Smooth muscle cell of trachea (primary cell): ENCODE results near the gene CYB5D1. TPM values are rescaled to one million over a fixed set of nuclear protein-coding genes. Genes with fewer than 3 reads are reported as not detected.

ENCODE experiments used
- total RNA-seq: library from RNA; depleted of rRNA; stranded (reverse); fragments of >200 nt; gene quantifications from 2 replicates; pipeline ENCODE4 v1.2.1, GENCODE V29; 2014

The CYB5D1 gene, protein sequence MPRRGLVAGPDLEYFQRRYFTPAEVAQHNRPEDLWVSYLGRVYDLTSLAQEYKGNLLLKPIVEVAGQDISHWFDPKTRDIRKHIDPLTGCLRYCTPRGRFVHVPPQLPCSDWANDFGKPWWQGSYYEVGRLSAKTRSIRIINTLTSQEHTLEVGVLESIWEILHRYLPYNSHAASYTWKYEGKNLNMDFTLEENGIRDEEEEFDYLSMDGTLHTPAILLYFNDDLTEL
- total RNA-seq: 9.6 and 10.6 TPM in 2 replicates

DNA sequence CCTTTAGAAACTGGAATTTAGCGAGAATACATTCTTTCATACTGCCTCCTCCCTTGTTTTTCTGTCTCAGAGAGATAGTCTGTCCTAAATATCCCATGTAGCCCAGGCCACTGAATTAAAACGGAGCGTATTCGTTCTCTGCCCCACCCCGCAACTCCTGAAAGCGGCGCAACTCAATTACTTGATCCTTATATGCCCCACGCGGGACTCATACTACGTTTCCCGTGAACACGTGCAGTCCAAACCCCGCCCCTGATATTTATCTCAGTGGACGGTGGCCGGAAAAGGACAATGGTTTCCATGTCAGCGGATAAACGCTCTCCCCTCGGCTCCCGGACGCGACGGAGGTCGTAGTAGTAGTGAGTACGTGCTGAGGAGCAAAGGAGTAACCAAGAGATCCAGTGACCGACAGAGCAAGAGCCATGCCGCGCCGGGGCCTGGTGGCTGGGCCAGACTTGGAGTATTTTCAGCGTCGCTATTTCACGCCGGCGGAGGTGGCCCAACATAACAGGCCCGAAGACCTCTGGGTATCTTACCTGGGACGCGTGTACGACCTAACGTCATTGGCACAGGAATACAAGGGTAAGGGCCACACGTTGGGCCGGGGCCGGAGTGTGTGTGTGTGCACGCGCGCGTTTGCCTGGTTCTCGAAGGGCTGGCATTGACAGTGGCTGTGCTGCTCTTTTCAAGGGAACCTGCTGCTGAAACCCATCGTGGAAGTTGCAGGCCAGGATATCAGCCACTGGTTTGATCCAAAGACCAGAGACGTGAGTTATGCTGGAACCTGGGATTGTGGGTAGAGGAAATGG lies at the start of gene CYB5D1:
TSS of gene CYB5D1 (plus strand) at position 291 of the 809 bp plus-strand sequence. CDS start at position 423, 132 bp downstream.

DNA sequence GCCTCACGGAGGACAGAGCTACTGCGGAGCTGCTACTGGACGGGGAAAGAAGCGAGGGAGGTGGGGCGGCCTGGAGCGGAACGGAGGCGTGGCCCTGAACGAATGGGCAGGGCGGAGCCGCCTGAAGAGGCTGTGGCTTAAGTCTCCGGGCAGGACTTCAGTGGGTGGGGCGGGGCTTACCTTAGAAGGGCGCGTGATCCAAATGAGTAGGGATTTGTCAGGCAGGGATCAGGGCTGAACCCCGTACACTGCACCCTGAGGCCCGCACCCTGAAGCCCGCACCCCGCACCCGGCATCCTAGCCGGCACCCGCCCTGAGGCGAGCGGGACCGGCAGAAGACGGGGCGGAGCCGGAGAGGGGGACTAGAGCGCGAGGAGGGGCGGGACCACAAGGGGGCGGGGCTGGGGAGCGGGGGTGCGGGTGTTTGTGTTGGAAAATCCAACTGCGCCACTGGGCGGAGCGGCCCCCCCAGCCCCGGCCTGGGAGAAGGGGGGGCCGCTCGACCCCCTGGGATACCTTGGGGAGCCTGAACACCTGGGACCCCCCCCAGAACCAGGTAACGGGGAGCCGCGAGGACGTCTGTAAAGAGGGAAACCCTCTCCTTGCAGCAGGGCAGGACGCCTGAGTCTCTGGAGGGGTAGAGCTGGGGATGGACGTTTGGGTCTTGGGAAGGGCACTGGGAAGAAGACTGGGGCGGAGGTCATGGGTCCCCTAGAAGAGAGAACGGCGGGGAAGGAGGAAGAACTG lies 23.8 kb upstream of the CYB5D1 start, which contains the start of gene KDM6B:
TSS of gene KDM6B (plus strand) at position 423 of the 747 bp plus-strand sequence. CDS start 11,338 bp downstream, outside the sequence.

DNA sequence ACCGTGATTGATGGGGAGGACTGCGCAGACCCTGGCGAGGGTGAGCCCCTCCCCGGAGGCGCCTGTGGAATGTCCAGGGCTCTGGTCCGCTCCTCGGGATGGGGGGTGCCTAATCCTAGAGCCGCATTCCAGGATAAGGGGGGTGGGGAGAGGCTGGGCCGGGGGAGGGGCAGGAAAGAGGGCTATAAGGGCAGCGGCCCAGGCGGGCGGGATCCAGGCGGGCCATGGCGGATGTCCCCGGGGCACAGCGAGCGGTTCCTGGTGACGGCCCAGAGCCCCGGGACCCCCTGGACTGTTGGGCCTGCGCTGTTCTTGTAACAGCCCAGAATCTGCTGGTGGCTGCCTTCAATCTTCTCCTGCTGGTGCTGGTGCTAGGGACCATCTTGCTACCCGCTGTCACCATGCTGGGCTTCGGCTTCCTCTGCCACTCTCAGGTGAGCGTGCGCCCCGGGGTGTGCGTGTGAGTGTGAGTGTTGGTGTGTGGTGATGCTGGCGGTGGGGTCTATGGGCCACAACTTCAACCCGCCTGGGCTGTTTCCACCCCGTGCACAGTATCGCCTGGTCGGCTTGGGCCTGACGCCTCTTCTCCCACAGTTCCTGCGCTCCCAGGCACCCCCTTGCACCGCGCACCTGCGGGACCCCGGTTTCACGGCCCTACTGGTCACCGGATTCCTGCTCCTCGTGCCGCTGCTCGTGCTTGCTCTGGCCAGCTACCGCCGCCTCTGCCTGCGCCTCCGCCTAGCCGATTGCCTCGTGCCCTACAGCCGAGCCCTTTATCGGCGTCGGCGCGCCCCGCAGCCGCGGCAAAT lies 2.7 kb upstream of the CYB5D1 start, which contains the start of gene TMEM88:
TSS of gene TMEM88 (plus strand) at position 216 of the 809 bp plus-strand sequence. CDS start at position 225, 9 bp downstream.

DNA sequence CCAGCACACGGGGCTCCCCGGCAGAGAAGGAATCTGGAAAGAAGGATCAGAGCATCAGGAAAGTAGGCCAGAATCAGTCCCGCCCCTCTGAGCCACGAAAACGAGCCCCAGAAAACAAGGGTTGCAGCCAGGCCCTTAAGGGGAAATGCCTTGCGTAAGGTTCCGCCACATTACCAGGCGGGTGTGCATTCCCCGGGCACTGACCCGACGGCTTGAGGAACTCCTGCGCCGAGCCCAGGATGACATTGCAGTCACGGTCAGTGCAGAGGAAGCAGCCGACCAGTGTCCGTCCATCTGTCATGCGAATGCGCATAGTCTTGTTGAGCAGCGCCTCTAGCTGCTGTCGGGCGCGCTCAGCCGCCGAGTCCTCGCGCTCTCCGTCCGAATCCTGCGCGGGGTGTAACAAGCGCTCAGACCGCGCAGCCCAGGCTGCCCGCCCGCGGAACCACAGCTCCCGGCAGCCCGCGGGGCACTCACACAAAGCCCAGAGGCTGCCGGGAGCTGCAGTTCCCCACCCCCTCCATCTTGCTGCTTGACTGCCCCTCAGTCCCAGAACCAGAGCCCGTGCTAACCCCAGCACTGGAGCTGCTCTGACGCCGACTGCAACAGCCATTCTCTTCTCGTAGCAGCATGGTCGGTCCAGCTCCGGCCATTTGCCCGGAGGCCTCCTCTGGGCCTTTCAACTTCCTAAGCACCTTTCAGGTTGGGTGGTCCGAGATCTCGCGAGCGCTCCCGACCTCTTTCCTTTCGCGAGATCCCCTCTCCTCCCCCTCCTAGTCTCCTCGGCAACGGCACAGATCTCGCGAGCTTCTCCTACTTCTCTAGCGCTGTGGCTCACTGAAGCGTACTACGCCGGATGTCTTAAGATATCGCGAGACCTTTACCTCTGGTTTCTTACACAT lies 741 bp upstream of the CYB5D1 start, which contains the start of gene NAA38:
TSS of gene NAA38 (minus strand) at position 749 of the 902 bp plus-strand sequence. CDS start at position 653, 96 bp downstream.

DNA sequence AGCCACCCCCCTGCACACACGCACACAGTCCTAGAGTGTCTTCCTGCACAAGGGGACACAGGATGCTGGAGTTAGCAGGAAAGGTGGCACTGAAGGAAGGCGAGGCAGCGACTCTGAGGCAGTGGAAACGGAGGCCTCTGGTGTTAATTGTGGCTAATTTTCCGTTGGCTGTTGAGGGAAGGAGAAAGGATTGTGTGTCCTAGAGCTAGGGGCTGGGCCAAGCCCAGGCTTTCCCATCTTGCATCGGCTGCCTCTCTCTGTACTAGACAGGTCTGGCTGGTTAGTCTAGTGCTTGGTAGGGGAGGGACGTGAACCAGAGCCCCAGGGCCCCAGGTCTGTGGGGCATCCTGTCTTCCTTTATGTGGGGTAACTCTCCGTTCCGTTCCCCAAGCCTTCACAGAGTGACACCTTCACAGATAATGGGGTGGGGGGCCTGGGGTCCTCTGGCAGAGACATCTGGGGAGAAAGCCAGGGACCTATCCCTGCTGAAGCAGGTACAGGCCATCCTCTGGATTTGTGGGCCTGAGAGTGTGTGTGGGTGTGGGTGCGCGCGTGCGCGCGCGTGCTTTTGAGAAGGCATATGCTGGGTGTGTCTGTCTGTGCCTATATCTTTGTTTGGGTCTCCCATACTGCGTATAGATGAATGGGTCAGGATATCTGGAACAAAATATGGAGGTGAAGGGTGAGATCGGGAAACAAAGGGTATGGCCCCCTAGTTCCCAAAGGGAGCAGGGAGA lies 30.5 kb downstream of the CYB5D1 start, which contains the start of gene CHD3:
TSS of gene CHD3 (plus strand) at position 606 of the 737 bp plus-strand sequence. CDS start 212 bp downstream, outside the sequence.

Other genes with a start within 250 kb of the CYB5D1 start
- 34.9 and 47.3 TPM in 2 replicates for gene FXR2, start 243.1 kb upstream of the CYB5D1 start, total RNA-seq
- gene SAT2, start 230.2 kb upstream of the CYB5D1 start, total RNA-seq: 43.8 and 45.5 TPM in 2 replicates
- 0.17 and 0.29 TPM in 2 replicates for gene SHBG, start 227.9 kb upstream of the CYB5D1 start, total RNA-seq
- gene ATP1B2, start 207.1 kb upstream of the CYB5D1 start, total RNA-seq: 0.17 TPM in 1 of 2 replicates, not detected in the other
- gene TP53, start 170.5 kb upstream of the CYB5D1 start, total RNA-seq: 18.3 and 35.4 TPM in 2 replicates
- gene WRAP53, start 169.5 kb upstream of the CYB5D1 start, total RNA-seq: 3.6 and 6.4 TPM in 2 replicates
- 0.83 and 1.0 TPM in 2 replicates for gene EFNB3, start 152.8 kb upstream of the CYB5D1 start, total RNA-seq
- 0.17 and 0.29 TPM in 2 replicates for gene DNAH2, start 140.3 kb upstream of the CYB5D1 start, total RNA-seq
- gene KDM6B, start 23.8 kb upstream of the CYB5D1 start, total RNA-seq: 5.1 and 7.1 TPM in 2 replicates
- gene TMEM88, start 2.9 kb upstream of the CYB5D1 start, total RNA-seq: 0.17 and 0.44 TPM in 2 replicates
- 51.9 and 73.9 TPM in 2 replicates for gene NAA38, start 444 bp upstream of the CYB5D1 start, total RNA-seq
- gene CHD3, start 30.8 kb downstream of the CYB5D1 start, total RNA-seq: 105 and 192 TPM in 2 replicates
- 2.8 and 4.6 TPM in 2 replicates for gene RNF227, start 58.3 kb downstream of the CYB5D1 start, total RNA-seq
- gene KCNAB3, start 71.9 kb downstream of the CYB5D1 start, total RNA-seq: 0.33 and 0.44 TPM in 2 replicates
- gene TRAPPC1, start 73.9 kb downstream of the CYB5D1 start, total RNA-seq: 80.2 and 90.3 TPM in 2 replicates
- gene CNTROB, start 74.2 kb downstream of the CYB5D1 start, total RNA-seq: 18.5 and 31.7 TPM in 2 replicates
- 0.17 TPM in 1 of 2 replicates, not detected in the other for gene GUCY2D, start 144.6 kb downstream of the CYB5D1 start, total RNA-seq
- gene ALOX15B, start 181.1 kb downstream of the CYB5D1 start, total RNA-seq: 0.17 TPM in 1 of 2 replicates, not detected in the other
- gene ALOX12B, start 229.7 kb downstream of the CYB5D1 start, total RNA-seq: not detected in 2 replicates